PC-3 (cell line): ENCODE results near the gene BPIFB3. TPM values are rescaled to one million over a fixed set of nuclear protein-coding genes. Genes with fewer than 3 reads are reported as not detected.

Source experiments
- ATAC-seq: fragments of 200-7000 bp; cut with Tn5 transposase; 2 replicates; pipeline ENCODE4 v1.9.1; 2020; ENCODE audit warnings: mild to moderate bottlenecking, moderate library complexity
- BruUV-seq: library from RNA; stranded (reverse); fragments of 400-500 nt; replicated peaks from 2 replicates; lab custom pipeline; 2021; lab: Mats Ljungman, UMichigan
- CTCF ChIA-PET: fragments of 300-600 bp; sonication (Branson Sonifier 250); formaldehyde crosslinking; loops from one replicate; lab custom pipeline; 2022; ENCODE audit warnings: antibody characterized with exemption; lab: Charles Lee
- POLR2A ChIA-PET: fragments of 300-600 bp; sonication (Branson Sonifier 250); formaldehyde crosslinking; loops from one replicate; lab custom pipeline; 2022; ENCODE audit warnings: antibody characterized with exemption; ENCODE audit not compliant: unreplicated experiment; lab: Charles Lee
- DNase-seq: peaks from one replicate; pipeline ENCODE4 v3.0.0-alpha.2; 2015
- H2AFZ ChIP-seq: fragments of 300-600 bp; sonication (generic); 2 replicates; pipeline ENCODE4 v1.6.0; 2016; ENCODE audit warnings: antibody characterized with exemption, low read length
- H3F3A ChIP-seq: fragments of 300-600 bp; sonication (generic); one replicate; pipeline ENCODE4 v1.6.0; 2017; ENCODE audit warnings: antibody characterized with exemption, low read length, control low read depth, mild to moderate bottlenecking; ENCODE audit not compliant: unreplicated experiment
- H3K27ac ChIP-seq: fragments of 300-600 bp; sonication (generic); 2 replicates; pipeline ENCODE4 v1.5.1; 2016; ENCODE audit warnings: mild to moderate bottlenecking, low read length
- H3K27me3 ChIP-seq: fragments of 300-600 bp; sonication (generic); 2 replicates; pipeline ENCODE4 v1.6.1; 2016; ENCODE audit warnings: low read length, mixed read lengths
- H3K36me3 ChIP-seq: fragments of 300-600 bp; sonication (generic); 2 replicates; pipeline ENCODE4 v1.6.1; 2016; ENCODE audit warnings: low read depth, mixed run types, low read length, mixed read lengths
- H3K4me1 ChIP-seq: fragments of 300-600 bp; sonication (generic); 2 replicates; pipeline ENCODE4 v1.5.1; 2016; ENCODE audit warnings: low read length; ENCODE audit not compliant: insufficient read depth
- H3K4me2 ChIP-seq: fragments of 300-600 bp; sonication (generic); 2 replicates; pipeline ENCODE4 v1.6.0; 2016; ENCODE audit warnings: low read length
- H3K4me3 ChIP-seq: fragments of 300-600 bp; sonication (generic); 2 replicates; pipeline ENCODE4 v1.5.1; 2016; ENCODE audit warnings: mild to moderate bottlenecking, low read length, mixed read lengths
- H3K79me2 ChIP-seq: fragments of 300-600 bp; sonication (generic); 2 replicates; pipeline ENCODE4 v1.6.1; 2017; ENCODE audit warnings: low read length, mixed read lengths
- H3K9ac ChIP-seq: fragments of 300-600 bp; sonication (generic); 2 replicates; pipeline ENCODE4 v1.6.0; 2016; ENCODE audit warnings: mild to moderate bottlenecking, low read length
- H3K9me2 ChIP-seq: fragments of 300-600 bp; sonication (generic); replicated peaks from 2 replicates; pipeline ENCODE4 v1.6.1; 2016; ENCODE audit warnings: mixed run types, low read length, mixed read lengths
- H3K9me3 ChIP-seq: fragments of 300-600 bp; sonication (generic); 2 replicates; pipeline ENCODE4 v1.6.1; 2016; ENCODE audit warnings: low read length, mixed read lengths
- H4K20me1 ChIP-seq: fragments of 300-600 bp; sonication (generic); 2 replicates; pipeline ENCODE4 v1.6.1; 2016; ENCODE audit warnings: low read length, mixed read lengths
- EZH2 ChIP-seq: fragments of 300-600 bp; sonication (generic); IDR thresholded peaks from one replicate; pipeline ENCODE4 v1.6.1; 2017; ENCODE audit warnings: antibody characterized with exemption, mild to moderate bottlenecking, low read length; ENCODE audit not compliant: unreplicated experiment
- EZH2phosphoT487 ChIP-seq: fragments of 300-600 bp; sonication (generic); IDR thresholded peaks from 2 replicates; pipeline ENCODE4 v1.6.1; 2018; ENCODE audit warnings: mild to moderate bottlenecking, antibody characterized with exemption, low read length, borderline replicate concordance
- intact Hi-C: fragments of 100-400 bp; cut with micrococcal nuclease; formaldehyde crosslinking; loops from 2 replicates; pipeline ENCODE4 v1.9.0; 2023
- total RNA-seq: library from RNA; depleted of rRNA; stranded (reverse); fragments of >200 nt; gene quantifications from 2 replicates; pipeline ENCODE4 v1.2.3, GENCODE V29; 2014
- TF ChIP-seq, protein P1 (sequence below): fragments of 300-600 bp; sonication (generic); conservative IDR thresholded peaks from 2 replicates; pipeline ENCODE4 v1.5.1; 2017; ENCODE audit warnings: antibody characterized with exemption, low read depth, mild to moderate bottlenecking, low read length

Gene BPIFB3
- total RNA-seq, 1 experiment from 2014 or later = not detected

- Histone ChIP-seq H3K9me2 (no peaks in the 10 kb centered on the region), H3K4me3 (no peak overlapping the region), H3K27me3 (peaks cover 37% of the 10 kb centered on the region), H3K79me2 (no peaks in the 10 kb centered on the region), H3K4me1 (no peaks in the 10 kb centered on the region), H3K4me2 (no peak overlapping the region), H3K9ac (no peak overlapping the region), H3F3A (no peaks in the 10 kb centered on the region), H4K20me1 (no peaks in the 10 kb centered on the region), H2AFZ (no peak overlapping the region), H3K9me3 (no peaks in the 10 kb centered on the region), H3K36me3 (no peaks in the 10 kb centered on the region), H3K27ac (no peak overlapping the region)
- POLR2A ChIA-PET = no interaction called here
- CTCF ChIA-PET = no interaction called here
- TF ChIP-seq EZH2phosphoT487 = no peak
- TF ChIP-seq, protein P1, sequence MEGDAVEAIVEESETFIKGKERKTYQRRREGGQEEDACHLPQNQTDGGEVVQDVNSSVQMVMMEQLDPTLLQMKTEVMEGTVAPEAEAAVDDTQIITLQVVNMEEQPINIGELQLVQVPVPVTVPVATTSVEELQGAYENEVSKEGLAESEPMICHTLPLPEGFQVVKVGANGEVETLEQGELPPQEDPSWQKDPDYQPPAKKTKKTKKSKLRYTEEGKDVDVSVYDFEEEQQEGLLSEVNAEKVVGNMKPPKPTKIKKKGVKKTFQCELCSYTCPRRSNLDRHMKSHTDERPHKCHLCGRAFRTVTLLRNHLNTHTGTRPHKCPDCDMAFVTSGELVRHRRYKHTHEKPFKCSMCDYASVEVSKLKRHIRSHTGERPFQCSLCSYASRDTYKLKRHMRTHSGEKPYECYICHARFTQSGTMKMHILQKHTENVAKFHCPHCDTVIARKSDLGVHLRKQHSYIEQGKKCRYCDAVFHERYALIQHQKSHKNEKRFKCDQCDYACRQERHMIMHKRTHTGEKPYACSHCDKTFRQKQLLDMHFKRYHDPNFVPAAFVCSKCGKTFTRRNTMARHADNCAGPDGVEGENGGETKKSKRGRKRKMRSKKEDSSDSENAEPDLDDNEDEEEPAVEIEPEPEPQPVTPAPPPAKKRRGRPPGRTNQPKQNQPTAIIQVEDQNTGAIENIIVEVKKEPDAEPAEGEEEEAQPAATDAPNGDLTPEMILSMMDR = no peak
- no peak for TF ChIP-seq EZH2
- no peak for ATAC-seq
- no TSS peak for BruUV-seq
- intact Hi-C loops = no loop called here
- DNase-seq = no peak
Observed at GRCh38 chr20:33054791-33055190, 1.1 kb downstream of the BPIFB3 start.

DNA sequence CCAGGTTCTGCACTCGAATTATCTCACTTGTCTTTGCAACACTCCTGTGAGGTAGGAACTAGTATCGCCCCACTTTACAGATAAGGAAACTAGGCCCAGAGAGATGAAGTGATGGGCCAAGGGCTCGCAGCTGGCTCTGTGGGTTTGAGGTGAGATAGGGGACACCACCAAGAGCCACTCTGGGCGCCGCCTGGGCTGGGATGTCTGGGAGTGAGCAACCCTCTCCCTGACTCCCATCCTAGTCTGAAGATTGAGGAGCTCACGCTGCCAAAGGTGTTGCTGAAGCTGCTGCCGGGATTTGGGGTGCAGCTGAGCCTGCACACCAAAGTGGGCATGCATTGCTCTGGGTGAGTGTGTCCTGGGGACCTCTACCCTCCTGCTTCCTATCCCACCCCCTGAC lies 5.4 kb downstream of the BPIFB3 start:
- Histone ChIP-seq H3F3A (no peaks in the 10 kb centered on the region), H3K9me3 (no peaks in the 10 kb centered on the region), H3K36me3 (no peaks in the 10 kb centered on the region), H3K79me2 (no peaks in the 10 kb centered on the region), H3K27me3 (peaks cover 37% of the 10 kb centered on the region), H3K9me2 (no peaks in the 10 kb centered on the region), H3K4me2 (no peak overlapping the region), H3K4me3 (no peak overlapping the region), H2AFZ (no peak overlapping the region), H3K9ac (no peak overlapping the region), H3K4me1 (no peaks in the 10 kb centered on the region), H3K27ac (no peak overlapping the region), H4K20me1 (no peaks in the 10 kb centered on the region)
- CTCF ChIA-PET = no interaction called here
- intact Hi-C loops = no loop called here
- ATAC-seq = no peak
- POLR2A ChIA-PET = no interaction called here
- DNase-seq = no peak
- no TSS peak for BruUV-seq
- TF ChIP-seq EZH2phosphoT487 (no peak), EZH2 (no peak)
- TF ChIP-seq, protein P1 = no peak

GRCh38 chr20:33059741-33060390 lies 6.2 kb downstream of the BPIFB3 start:
- Histone ChIP-seq H3K4me1 (no peaks in the 10 kb centered on the region), H3K27ac (no peak overlapping the region), H3K79me2 (no peaks in the 10 kb centered on the region), H3K27me3 (peaks cover 37% of the 10 kb centered on the region), H3K36me3 (no peaks in the 10 kb centered on the region), H3K9ac (no peak overlapping the region), H3K9me2 (no peaks in the 10 kb centered on the region), H3K4me2 (no peak overlapping the region), H3F3A (no peaks in the 10 kb centered on the region), H2AFZ (no peak overlapping the region), H4K20me1 (no peaks in the 10 kb centered on the region), H3K4me3 (no peak overlapping the region), H3K9me3 (no peaks in the 10 kb centered on the region)
- BruUV-seq = no TSS peak
- ATAC-seq = no peak
- ChIA-PET CTCF (no interaction called here), POLR2A (no interaction called here)
- no peak for TF ChIP-seq EZH2phosphoT487
- TF ChIP-seq, protein P1 = no peak
- no peak for TF ChIP-seq EZH2
- intact Hi-C loops = no loop called here
- DNase-seq = no peak
